HepG2 (cell line): ENCODE data around the gene FAHD2A. TPM values are rescaled to one million over a fixed set of nuclear protein-coding genes. Genes with fewer than 3 reads are reported as not detected.

Source experiments
- DZIP1 ChIP-seq: sonication (generic); formaldehyde crosslinking; IDR thresholded peaks from 2 replicates; pipeline ENCODE4 v1.5.0; 2020; ENCODE audit warnings: mild to moderate bottlenecking, missing genetic modification reagents
- EHMT2 ChIP-seq: fragments of 200-600 bp; sonication (generic); IDR thresholded peaks from 2 replicates; pipeline ENCODE4 v1.7.0; 2017; ENCODE audit warnings: antibody characterized with exemption, low read depth, low read length, borderline replicate concordance
- FOXA1 ChIP-seq, 2 experiments: fragments of 450-650 bp in 1 of 2; sonication (generic) in 1 of 2; formaldehyde crosslinking in 1 of 2; IDR thresholded peaks; 2 replicates each; pipeline versions ENCODE4 v1.4.0 to v1.6.1; 2016 to 2020; ENCODE audit warnings: missing genetic modification reagents in 1 of 2
- GATA4 ChIP-seq: sonication (generic); IDR thresholded peaks from 2 replicates; pipeline ENCODE4 v1.6.1; 2016; ENCODE audit warnings: antibody characterized with exemption, low read depth, borderline replicate concordance
- IKZF4 ChIP-seq: sonication (generic); formaldehyde crosslinking; IDR thresholded peaks from 2 replicates; pipeline ENCODE4 v1.5.1; 2020; ENCODE audit warnings: borderline replicate concordance, mild to moderate bottlenecking, low read depth, missing genetic modification reagents; ENCODE audit errors: not compliant biosample characterization
- MXI1 ChIP-seq: IDR thresholded peaks from 3 replicates; pipeline ENCODE4 v1.6.1; 2012; ENCODE audit warnings: low read depth, low read length, inconsistent platforms, borderline replicate concordance
- POGZ ChIP-seq: sonication (generic); formaldehyde crosslinking; IDR thresholded peaks from 2 replicates; pipeline ENCODE4 v1.4.0; 2020; ENCODE audit warnings: mild to moderate bottlenecking, missing genetic modification reagents
- POLR2G ChIP-seq: fragments of 200-400 bp; formaldehyde crosslinking; IDR thresholded peaks from 2 replicates; pipeline ENCODE4 v1.6.1; 2018; ENCODE audit warnings: mild to moderate bottlenecking, low read depth, low read length, moderate library complexity
- RCOR2 ChIP-seq: IDR thresholded peaks from 2 replicates; pipeline ENCODE4 v1.6.1; 2016; ENCODE audit warnings: missing biosample characterization, missing genetic modification reagents
- SATB2 ChIP-seq: sonication (generic); formaldehyde crosslinking; IDR thresholded peaks from 2 replicates; pipeline ENCODE4 v1.5.0; 2020; ENCODE audit warnings: missing genetic modification reagents
- ZBTB39 ChIP-seq: sonication (generic); formaldehyde crosslinking; IDR thresholded peaks from 2 replicates; pipeline ENCODE4 v1.5.0; 2020; ENCODE audit warnings: missing genetic modification reagents
- ZBTB42 ChIP-seq: sonication (generic); formaldehyde crosslinking; IDR thresholded peaks from 2 replicates; pipeline ENCODE4 v1.5.0; 2020; ENCODE audit warnings: mild to moderate bottlenecking, missing genetic modification reagents
- ZFAT ChIP-seq: sonication (generic); formaldehyde crosslinking; conservative IDR thresholded peaks from 2 replicates; pipeline ENCODE4 v1.8.1; 2023; ENCODE audit warnings: missing genetic modification reagents, inconsistent platforms
- ZFP36L2 ChIP-seq: sonication (generic); formaldehyde crosslinking; IDR thresholded peaks from 2 replicates; pipeline ENCODE4 v1.4.0; 2020; ENCODE audit warnings: missing genetic modification reagents
- ZFP37 ChIP-seq: sonication (generic); formaldehyde crosslinking; IDR thresholded peaks from 2 replicates; pipeline ENCODE4 v1.4.0; 2020; ENCODE audit warnings: missing genetic modification reagents, borderline replicate concordance
- ZNF121 ChIP-seq: sonication (generic); formaldehyde crosslinking; IDR thresholded peaks from 2 replicates; pipeline ENCODE4 v1.5.0; 2020; ENCODE audit warnings: mild to moderate bottlenecking, missing genetic modification reagents
- ZNF260 ChIP-seq: sonication (generic); formaldehyde crosslinking; IDR thresholded peaks from 2 replicates; pipeline ENCODE4 v1.4.0; 2020; ENCODE audit warnings: missing genetic modification reagents, low read depth, mild to moderate bottlenecking, borderline replicate concordance
- ZNF3 ChIP-seq: IDR thresholded peaks from 2 replicates; pipeline ENCODE4 v1.7.0; 2017; ENCODE audit warnings: inconsistent platforms
- ZNF547 ChIP-seq: sonication (generic); formaldehyde crosslinking; IDR thresholded peaks from 2 replicates; pipeline ENCODE4 v1.5.1; 2020; ENCODE audit warnings: mild to moderate bottlenecking, missing genetic modification reagents
- ZNF569 ChIP-seq: sonication (generic); formaldehyde crosslinking; IDR thresholded peaks from 2 replicates; pipeline ENCODE4 v1.5.0; 2020; ENCODE audit warnings: mild to moderate bottlenecking, missing genetic modification reagents, moderate library complexity, borderline replicate concordance
- ZNF577 ChIP-seq: sonication (generic); formaldehyde crosslinking; IDR thresholded peaks from 2 replicates; pipeline ENCODE4 v1.4.0; 2020; ENCODE audit warnings: mild to moderate bottlenecking, low read depth, missing genetic modification reagents, borderline replicate concordance
- ZNF737 ChIP-seq: sonication (generic); formaldehyde crosslinking; IDR thresholded peaks from 2 replicates; pipeline ENCODE4 v1.5.0; 2020; ENCODE audit warnings: missing genetic modification reagents, mild to moderate bottlenecking, borderline replicate concordance
- polyA plus RNA-seq, 8 experiments: library from polyadenylated mRNA; depleted of rRNA in 3 of 8; stranded (reverse) in 7 of 8; unstranded in 1 of 8; fragments of >200 nt; fragmentation: Illumina TruSeq in 4 of 8; extraction: Trizol in 4 of 8; gene quantifications; 2 replicates each; pipeline versions ENCODE4 v1.2.1 to v1.2.3, GENCODE V29; 2011 to 2016; ENCODE audit warnings: low read depth in 4 of 8, missing spikeins in 1 of 8, mixed read lengths in 1 of 8; ENCODE audit not compliant: insufficient read depth in 1 of 8
- total RNA-seq, 5 experiments: library from RNA; depleted of rRNA; stranded (reverse); fragments of >200 nt; fragmentation: Illumina TruSeq; extraction: Trizol; gene quantifications; 2 replicates each; pipeline ENCODE4 v1.2.3, GENCODE V29; 2016; ENCODE audit warnings: low read depth in 1 of 5
- TF ChIP-seq, protein P1 (sequence below): IDR thresholded peaks from 2 replicates; pipeline ENCODE4 v1.6.1; 2016; ENCODE audit warnings: missing compliant biosample characterization, missing genetic modification reagents, borderline replicate concordance

FAHD2A gene
- total and polyA plus RNA-seq, 2 of the 13 experiments (the other 11 are each of a cell fraction or from before 2014, with no cell fraction given): 34.0 to 44.2 TPM

DNA sequence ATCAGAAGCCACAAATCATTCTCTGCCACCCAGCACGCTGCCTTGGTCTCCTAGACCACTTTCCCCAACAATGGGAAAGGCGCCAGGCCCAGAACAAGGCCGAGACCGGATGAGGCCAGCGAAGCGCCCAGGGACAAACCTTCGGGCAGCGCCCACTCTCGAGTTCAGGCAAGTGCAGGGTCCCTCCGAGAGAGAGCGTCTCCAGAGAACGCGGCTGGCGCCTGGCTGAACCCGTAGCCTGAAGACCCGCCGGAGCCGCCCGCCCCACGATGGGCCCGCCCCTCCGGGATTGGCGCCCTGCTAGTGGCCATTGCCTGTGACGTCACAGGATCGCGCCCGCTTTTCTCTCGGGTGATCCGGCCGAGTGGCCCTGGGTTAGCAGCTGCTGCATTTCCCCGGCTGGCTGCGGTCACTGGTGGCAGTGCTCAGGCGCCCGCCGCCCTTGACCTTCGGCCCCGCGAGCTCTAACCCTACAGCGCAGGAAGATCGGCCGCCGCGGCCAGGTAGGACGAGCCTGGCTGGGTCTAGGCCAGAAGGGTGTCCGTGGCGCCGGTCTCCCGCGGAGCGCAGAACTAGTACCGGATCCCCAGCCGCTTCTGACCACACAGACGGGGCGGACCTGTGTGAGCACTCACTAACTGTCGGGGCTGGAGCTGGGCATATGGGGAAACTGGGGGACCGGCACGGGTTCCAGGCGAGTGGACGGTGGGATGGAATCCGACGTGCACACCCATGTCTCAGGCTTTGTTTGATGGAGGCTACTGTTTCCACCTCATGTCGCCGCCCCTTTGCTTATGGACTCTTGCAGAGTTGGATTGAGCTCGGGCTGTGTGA, at the start of gene FAHD2A (continued):
- TF ChIP-seq ZBTB39 (CRISPR knock-in tag) (peak; percentile 69; the same call in 1 of the 2 replicates), GATA4 (peak; percentile 63; the same call in 1 of the 2 replicates), POGZ (peak; percentile 91), ZFP36L2 (CRISPR knock-in tag) (no peak), DZIP1 (peak; percentile 62; the same call in 1 of the 2 replicates), ZNF3 (CRISPR knock-in tag) (no peak), ZFAT (CRISPR knock-in tag) (no peak), ZNF737 (no peak; the same call in 1 of the 2 replicates), ZNF547 (CRISPR knock-in tag) (0 out of 2 replicates have a peak, but pooled peaks have one; percentile 74), ZFP37 (CRISPR knock-in tag) (no peak), ZNF569 (CRISPR knock-in tag) (no peak), POLR2G (peak; percentile 89), ZNF577 (CRISPR knock-in tag) (no peak), ZBTB42 (0 out of 2 replicates have a peak, but pooled peaks have one; percentile 75), FOXA1 (IDR thresholded peaks at IDR 0.05) (no peak), FOXA1 (CRISPR knock-in tag; IDR thresholded peaks at IDR 0.05) (0 out of 2 replicates have a peak, but pooled peaks have one; percentile 6), RCOR2 (0 out of 2 replicates have a peak, but pooled peaks have one; percentile 68), EHMT2 (no peak), MXI1 (peak; percentile 57; the same call in 2 of the 3 replicates), IKZF4 (CRISPR knock-in tag) (no peak), ZNF260 (CRISPR knock-in tag) (no peak), ZNF121 (CRISPR knock-in tag) (0 out of 2 replicates have a peak, but pooled peaks have one; percentile 64), SATB2 (CRISPR knock-in tag) (no peak)
- TF ChIP-seq, protein P1, sequence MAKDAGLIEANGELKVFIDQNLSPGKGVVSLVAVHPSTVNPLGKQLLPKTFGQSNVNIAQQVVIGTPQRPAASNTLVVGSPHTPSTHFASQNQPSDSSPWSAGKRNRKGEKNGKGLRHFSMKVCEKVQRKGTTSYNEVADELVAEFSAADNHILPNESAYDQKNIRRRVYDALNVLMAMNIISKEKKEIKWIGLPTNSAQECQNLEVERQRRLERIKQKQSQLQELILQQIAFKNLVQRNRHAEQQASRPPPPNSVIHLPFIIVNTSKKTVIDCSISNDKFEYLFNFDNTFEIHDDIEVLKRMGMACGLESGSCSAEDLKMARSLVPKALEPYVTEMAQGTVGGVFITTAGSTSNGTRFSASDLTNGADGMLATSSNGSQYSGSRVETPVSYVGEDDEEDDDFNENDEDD: peak; percentile 86; the same call in 1 of the 2 replicates
